Esophagus squamous epithelium (tissue), 4 donors: ENCODE results near the gene HEBP1.

ENCODE experiments used
- CTCF ChIP-seq, 6 experiments: fragments of 450-650 bp in 4 of 6; fragments of 200-600 bp in 2 of 6; sonication (generic) in 2 of 6; IDR thresholded peaks; one replicate each; pipeline ENCODE4 v1.5.1; 2016 to 2019; ENCODE audit warnings: antibody characterized with exemption in 6 of 6, mild to moderate bottlenecking in 4 of 6, moderate library complexity in 4 of 6
- POLR2A ChIP-seq, 4 donors: fragments of 450-650 bp; IDR thresholded peaks; one replicate each; pipeline ENCODE4 v1.6.1; 2017; ENCODE audit warnings: antibody characterized with exemption in 4 of 4, mild to moderate bottlenecking in 4 of 4, moderate library complexity in 3 of 4

- TF ChIP-seq CTCF (IDR thresholded peaks at IDR 0.05): no peak
- no peak for TF ChIP-seq POLR2A (IDR thresholded peaks at IDR 0.05)
These were observed 58.4 kb downstream of the HEBP1 start for GRCh38 chr12:12941450-12942350.
